8988T (cell line): ENCODE results near the gene GPX2.

ENCODE experiments used
- DNase-seq: peaks from one replicate; pipeline ENCODE4 v3.0.0; 2011

Gene GPX2

DNA sequence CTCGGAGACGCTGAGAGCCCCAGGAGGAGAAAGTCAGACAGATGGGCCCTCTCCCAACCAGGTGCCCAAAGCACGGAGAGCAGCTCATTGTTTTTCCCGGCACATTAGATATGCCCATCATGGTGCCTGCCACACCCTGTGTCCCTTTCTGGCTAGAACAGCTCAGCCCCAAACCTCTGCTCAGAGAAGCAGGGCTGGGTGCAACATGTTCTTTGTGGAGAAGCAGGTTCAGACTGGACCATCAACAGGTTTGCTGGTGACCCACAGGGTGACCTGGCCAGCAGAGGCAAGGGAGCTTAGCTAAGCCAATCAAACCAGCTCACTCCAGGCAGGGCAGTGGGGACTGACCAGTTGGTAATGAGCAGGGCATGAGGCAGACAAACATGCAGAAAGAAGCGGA, 16.2 kb upstream of the GPX2 start:
- DNase-seq = no peak

DNA sequence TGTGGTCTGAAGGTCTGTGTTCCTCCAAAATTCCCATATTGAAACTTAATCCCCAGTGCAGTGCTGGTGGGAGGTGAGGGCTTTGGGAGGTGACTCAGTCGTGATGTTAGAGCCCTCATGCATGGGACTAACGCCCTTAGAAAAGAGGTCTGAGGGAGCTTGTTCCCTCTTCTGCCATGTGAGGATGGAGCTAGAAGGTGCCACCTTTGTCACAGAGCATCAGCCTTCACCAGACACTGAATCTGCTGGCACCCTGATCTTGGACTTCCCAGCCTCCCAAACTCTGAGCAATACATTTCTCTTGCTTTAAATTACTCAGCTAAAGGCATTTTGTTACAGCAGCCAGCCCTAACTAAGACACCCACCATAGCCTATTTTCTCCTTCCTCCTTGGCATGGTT, 15.7 kb upstream of the GPX2 start:
- DNase-seq = no peak

DNA sequence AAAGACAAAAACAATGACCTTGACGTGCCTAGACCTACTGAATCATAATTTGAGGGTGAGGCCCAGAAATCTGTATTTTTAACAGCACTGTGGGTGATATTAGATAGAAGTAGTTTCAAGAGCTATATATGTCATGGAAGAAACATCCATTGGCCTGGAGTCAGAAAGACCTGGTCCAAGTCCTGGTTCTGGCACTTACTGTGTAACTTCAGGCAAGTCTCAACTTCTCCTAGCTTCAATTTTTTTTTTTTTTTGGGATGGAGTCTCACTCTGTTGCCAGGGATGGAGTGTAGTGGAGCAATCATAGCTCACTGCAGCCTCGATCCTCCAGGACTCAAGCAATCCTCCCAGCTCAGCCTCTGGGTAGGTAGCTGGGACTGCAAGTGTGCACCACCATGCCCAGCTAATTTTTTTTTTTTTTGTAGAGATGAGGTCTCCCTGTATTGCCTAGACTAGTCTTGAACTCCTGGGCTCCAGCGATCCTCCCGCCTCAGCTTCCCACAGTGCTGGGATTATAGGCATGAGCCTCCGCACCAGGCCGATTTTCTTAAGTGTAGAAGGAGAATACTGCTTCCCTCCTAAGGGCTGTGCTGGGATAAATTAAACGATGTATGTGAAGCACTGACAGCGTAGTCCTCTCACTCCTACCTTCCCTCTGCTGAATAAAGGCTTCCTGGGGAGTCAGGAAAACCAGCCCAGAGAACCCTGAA, 14.3 kb upstream of the GPX2 start:
- no peak for DNase-seq

DNA sequence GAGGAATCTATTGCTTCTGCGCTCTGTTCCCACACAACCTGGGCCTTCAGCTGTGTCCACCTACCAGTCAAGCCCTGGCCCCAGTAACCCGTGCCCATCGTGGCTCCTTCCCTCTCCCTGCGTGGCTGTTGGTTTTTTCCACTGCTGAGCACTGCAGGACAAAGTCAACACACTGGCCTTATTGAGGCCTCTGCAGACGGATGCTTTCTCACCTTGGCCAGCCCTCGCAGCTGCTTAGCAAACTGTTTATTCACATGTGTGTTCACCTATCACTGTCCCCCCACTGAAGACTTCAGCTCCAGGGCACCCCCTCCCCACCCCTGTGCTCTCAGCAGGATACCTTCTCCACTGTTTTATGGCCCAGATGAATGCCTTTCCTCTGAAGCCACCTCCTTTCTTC, 12.8 kb upstream of the GPX2 start:
- DNase-seq = no peak

DNA sequence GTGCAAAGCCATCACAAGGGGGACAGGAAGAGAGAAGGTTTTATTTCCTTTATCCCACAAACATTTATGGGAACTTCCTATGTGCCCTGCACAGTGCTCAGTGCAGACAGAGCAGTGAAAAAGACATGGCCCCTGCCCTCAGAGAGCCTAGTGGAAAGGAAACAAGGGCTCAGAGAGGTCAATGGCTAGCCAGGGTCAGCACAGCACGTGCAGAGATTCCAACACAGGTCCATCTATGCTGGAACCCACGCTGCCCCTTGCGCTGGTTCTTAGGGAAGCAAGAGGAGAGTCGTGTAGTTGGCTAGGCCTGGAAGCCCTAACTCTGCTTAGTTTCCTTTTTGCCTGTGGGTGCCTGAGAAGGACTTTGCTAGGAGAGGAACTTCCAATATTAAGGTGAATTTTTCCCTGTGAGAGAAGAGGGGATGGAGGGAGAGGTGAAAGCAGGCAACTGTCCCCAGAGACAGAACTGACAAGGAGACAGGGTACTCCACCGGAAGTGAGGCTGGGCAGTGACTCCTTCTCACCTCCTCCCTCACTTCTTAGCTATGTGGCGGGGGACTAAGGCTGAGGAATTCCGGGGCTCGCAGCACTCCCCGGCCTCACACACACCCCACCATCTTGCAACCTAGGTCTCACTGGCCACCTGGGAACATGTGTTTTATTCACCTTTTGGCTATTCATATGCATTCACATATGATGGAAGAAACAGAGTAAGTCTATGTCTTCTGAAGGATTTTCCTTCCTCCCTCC, 12.1 kb upstream of the GPX2 start:
- no peak for DNase-seq

DNA sequence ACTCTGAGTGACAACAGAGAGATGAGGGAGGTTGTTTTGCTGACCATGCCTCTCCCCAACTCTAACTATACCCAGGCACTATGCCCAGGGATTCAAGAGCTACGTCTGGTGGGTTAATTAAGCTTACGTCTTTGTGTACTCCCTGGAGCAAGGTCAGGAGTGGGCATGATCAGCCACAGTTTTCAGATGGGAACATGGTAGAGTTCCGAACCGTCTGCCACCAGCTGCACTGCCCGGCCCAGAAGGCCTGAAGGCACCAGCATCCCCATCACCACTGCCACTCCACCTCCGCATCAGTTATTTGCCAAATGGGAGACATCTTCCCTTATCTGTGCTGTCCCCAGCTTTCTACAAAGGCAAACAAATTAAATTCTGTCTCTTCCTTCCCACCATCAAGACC, 11.1 kb upstream of the GPX2 start:
- no peak for DNase-seq

DNA sequence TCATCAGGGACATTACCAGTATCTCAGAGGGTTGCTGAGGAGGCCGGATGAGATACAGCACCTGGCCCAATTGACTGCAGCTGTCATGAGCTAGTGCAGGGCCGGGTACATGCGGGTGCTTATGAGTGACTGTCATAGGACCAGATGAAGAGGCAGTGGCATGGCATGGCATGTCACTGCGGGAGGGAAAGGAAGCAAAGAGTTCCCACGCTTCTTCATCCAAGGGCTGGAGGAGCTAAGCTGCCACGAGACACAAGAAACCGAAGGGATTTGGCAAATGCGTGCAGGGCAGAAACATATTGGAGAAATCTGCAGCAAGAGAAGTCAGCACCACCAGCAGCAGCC, 10.7 kb upstream of the GPX2 start:
- no peak for DNase-seq

DNA sequence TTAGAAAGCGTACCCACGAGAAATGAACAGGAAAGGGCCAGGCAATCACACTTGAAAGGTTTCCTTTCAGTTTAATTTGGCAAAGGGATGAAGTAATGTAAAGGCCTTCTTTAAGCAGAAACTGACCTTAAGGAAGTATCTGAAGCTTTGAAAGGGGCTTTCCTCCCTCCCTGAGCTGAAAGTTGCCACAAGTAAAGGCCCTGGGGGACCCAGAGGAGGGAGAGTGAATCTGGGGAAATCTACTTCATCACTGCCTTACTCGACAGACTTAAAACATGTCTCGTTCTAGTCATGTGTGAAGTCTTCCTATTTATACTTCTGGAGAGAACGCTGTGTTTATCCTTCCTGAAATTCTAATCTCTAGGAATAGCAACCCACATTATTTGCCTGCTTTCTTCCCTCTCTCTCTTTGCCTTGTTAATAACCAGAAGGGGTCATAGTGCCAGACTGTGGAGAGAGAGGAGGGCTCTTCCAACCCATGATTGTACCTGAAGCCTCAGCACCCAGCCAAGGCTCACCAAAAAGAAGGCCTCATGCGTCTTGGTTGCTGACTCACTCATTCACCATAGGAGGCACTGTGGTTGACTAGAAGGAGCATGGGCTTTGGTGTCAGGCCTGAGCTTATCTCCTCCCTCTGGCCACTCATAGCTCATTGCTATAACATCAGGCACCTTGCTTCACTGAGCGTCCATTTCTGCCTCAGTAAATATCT, 10.2 kb upstream of the GPX2 start:
- DNase-seq = no peak

DNA sequence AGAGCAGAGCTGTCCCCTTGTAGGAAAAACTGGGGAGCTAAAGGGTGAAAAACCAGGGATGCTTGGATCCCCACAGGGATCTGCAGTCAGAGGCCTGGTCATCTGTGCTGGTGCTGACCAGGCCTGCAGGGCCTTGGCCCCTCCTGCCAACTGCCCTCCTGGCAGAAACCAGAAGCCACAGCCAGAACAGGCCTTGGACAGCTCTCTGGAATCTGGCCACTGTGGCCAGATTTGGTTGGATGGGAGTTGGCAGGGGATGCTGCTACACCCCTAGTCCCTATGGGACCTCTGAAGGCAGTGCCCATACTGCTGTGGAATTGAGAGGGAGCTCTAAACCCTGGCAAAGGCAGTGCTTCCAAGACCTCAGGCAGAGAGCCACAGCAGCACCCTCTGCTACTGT, 9.2 kb upstream of the GPX2 start:
- DNase-seq = no peak

DNA sequence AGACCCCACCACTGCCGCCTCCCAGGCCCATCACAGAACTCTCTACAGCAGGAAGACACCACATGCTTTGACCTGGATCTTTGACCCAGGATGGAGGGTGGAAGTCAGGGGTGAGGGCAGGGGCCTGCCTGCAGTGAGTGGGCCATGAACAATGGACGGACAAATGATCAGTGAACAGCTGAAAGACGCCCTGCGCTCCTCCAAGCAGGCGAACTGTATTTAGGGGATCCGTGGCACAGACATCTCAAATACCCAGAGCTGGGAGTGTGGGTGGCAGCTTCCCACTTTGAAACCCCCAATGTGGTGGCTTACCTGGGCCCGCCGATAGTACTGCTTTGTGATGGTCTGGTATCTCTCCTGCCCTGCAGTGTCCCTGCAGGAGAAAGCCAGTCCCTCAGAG, 8.7 kb upstream of the GPX2 start:
- DNase-seq = no peak

DNA sequence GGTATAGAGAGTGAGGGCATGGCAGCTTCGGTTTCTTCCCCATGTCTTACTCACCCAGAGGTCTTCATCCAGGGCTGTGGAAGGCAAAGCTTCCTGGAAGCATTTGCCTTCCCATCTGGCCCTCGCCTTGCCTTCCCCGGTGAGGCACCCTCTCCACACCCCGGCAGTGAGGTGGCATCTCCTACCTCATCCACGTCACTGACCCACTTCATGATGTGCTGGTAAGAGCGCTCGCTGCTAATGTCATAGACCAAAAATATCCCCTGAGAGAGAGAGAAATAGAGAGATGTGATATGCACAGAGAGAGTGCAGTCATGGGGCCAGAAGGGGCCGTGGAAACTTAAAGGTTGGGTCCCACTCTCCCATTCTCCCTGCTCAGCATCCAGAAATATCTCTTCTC, 8.3 kb upstream of the GPX2 start:
- DNase-seq = no peak

DNA sequence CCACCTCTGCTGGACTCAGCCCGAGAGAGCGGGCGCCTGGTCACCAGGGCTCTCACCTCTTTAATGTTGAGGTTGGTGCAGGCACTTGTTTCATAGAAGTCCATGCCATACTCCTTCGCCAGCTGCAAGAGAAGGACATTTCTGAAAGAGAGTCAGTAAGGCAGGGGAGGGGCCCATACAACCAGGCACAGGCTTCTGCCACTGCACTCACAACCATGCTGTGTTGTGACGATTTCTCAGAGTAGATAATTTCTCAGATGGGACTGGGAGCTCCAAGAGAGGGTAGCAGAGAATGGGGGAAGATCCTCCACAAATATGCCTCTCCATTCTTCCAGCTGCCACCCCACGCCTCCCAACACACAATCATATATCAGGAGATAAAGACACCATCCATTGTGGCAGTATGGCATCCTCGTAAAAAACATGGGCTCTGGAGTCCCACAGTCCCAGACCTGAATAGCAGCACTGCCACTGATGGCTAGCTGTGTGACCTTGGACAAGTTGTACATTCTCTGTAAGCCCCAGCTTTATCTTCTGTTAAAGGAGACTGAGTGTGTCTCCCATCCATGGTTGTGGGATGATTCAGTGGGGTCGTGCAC, 6.2 kb upstream of the GPX2 start:
- no peak for DNase-seq

DNA sequence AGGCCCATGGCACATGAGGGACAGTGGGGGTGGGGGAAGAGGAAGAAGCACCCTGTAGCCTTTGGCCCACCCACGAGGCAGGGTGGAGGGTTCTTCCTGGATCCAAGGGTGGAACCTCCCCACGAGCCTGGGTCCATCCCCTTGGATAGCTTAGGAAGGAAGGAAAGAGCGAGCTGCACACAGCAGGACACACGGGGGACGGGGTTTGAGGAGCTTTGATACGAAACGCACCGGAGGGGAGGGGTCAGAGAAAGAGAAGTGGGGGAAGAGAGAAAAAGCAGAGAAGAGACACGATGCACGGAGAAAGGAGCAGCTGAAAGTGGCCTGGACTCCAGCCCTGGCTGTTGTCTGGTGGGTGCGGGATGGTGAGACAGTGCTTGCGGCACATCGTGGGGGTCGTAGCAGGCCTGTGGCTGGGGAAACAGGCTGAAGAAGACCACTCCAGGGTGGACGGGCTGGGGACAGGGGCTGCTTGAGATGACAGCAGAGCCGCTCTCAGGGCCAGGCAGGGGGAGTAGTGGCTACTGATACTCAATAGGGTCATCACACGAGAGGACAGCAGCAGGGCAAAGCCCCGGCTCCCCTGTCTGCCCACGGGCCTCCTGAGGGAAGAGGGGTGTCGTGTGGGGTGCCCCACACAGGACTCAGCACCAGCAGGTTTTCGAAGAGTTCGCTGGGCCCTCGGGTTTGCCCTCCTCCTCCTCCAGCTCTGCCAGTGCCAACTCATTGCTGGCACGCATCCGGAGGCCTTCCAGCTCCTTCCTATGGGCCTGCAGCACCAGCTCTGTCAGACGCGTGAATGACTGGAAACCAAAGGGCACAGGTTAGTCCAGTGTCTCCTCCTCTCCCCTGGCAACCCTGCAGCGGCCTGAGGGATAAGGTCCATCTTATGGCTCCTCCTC, 5.4 kb upstream of the GPX2 start:
- no peak for DNase-seq

DNA sequence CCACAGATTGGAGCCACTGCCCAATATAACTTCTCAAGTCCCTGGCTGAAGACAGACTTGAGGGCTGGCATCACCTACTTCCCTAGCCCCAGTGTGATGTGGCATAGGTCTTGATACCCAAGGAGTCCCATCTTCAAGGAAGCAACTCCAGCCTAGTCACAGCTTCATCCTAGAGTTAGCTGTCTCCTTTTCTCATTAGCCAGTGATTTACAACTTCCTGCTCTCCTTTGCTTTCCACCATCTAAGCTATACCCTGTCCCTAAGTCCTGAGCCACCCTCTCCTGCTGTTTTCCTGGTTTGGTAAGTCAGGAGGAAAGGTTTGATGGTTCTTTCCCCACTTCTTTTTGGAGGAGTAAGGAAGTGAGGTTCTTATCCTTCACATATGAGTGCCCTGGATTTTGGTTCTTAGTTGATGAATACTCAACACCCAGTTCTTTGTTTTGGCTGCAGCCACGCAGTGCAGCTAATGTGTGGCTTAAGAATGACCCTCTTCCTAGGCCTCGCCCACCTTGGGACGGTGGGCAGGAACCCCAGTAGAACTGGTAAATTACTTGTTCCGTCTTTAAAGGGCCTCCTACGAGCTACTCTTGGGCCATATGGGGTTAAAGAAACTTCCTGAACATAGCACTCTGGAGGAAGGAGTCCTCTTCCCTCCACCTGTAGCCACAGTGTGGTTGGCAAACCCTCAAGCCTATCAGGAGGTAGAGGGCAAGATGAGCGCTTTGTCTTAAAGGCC, 3.9 kb upstream of the GPX2 start:
- no peak for DNase-seq

DNA sequence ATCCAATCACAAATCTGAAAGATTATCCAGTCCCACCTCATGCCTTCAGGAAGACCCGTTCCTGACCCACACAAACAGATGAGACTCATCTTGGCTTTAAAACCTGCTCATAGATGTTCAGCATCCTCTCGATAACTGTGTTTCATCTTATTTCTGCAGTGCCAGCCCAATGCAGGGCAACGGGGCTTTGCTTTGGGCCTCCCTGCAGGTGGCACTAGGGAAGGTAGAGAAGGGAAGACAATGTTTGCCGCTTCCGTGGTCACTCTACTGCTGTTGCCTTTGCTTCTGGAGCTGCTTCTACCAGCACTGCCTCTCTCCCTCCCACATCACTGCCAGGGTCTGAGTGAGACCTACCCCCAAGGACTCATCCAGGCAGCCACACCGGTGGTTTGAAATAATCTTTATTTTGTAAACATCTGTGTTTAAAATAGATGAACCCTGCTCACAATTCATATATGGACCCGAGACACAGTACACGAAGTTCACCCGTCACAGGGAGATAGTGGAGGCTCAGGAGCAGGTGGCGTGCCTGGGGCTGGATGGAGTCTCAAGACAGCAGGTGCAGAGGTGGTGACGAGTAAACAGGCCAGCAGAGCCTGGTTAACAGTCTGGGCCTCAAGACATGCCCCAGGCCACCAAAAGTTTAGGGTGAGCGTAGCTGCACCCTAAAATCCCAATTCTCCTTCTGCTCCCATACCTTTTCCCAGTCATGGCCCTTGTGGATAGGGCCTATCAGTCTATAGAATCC, 3.1 kb upstream of the GPX2 start:
- DNase-seq = no peak

DNA sequence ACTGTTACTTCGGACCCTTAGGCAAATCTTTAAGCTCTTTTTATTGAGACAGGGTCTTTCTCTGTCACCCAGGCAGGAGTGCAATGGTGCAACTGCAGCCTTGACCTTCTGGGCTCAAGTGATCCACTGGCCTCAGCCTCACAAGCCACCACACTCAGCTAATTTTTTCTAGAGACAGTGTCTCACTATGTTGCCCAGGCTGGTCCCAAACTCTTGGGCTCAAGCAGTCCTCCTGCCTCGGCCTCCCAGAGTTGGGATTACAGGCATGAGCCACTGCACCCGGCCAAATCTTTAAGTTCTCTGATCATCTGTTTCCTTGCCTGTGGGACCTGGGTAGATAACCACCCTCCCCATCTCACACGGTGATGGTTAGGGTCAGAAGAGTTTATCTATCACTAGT, 2.3 kb upstream of the GPX2 start:
- DNase-seq = no peak

DNA sequence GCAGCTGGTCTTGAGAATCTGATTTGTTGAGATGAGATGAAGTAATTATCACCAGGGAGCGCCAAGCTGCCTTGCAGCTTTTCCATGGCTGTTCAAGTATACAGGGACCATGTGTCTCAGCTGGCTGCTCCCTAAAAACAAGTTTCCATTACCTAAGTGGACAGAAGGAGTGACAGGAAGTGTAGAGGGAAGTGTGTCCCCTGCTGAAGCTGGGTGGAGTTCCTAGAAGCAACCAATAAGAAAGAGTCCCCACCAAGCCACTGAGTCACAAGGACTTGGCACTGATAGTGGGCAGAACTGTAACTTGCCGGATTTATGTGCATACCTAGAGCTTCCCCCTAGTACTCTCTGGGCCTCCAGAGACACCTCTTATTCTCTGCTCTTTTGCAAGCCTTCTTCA, 1.5 kb upstream of the GPX2 start:
- no peak for DNase-seq

DNA sequence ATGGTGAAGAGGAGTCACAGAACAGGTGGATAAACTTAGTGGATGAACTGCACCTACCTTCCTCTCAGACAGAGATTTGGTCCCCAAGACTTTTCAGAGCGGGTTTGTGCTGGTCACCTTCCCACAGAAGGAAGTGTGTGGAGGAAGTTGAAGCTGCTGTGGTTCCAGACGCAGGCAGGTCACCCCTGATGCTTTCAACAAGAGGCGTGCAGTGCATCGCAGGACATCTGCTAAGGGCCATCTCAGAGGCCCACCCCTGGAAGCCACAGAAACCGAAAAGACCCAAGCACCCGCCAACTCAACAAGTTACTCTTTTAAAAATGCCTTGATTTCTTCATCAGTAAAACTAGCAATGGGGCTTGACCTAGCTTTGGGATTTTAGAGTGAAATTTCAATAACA, 1.0 kb upstream of the GPX2 start:
- no peak for DNase-seq

DNA sequence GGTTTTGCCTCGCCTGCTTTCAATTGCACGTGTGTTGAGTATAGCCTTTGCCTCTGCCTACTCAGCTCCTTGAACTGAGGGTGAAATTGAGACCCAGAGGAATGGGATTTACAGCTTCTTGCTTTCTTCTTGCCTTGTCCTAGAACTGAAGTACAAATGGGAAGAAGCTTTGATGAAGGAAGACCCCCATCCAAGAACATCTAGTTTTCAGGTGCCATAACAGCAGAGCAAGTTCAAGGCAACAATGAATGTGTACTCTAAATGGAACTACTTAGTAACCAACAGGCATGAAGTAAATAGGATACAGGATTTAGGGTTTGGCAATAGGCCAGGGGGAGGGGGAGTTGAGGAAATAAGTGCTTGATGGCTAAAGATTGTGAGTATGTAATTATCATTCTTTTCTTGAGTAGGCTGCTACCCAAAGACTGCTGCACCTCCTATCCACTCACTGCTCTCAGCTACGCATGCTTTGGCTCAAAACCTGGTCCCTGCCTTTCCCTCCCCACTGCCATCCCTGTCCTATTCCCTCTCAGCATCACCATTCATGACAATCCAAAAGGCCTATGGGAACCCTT, 2.1 kb downstream of the GPX2 start:
- DNase-seq = no peak

DNA sequence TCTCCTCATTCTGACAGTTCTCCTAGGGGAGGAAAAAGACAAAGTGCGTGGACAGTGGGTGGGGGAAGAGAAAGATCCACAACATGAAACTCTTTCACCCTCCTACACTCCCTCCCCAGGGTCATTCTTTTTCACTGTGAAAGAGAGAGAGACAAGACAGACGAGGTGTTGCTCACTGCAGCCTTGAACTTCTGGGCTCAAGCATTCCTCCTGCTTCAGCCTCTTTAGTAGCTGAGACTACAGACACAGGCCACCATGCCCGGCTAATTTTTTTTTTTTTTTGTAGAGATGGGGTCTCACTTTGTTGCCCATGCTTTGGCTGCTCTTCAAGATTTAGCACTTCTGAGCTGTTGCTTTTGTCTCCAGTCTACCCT, 2.7 kb downstream of the GPX2 start:
- no peak for DNase-seq
